ENCODE results near the gene ATP6V0B. TPM values are rescaled to one million over a fixed set of nuclear protein-coding genes. Genes with fewer than 3 reads are reported as not detected.

ATP6V0B gene
- total and polyA plus RNA-seq, 9 of the 15 experiments (the other 6 are each of a cell fraction or from before 2014, with no cell fraction given), result 137 to 328 (median 220) TPM

- TF ChIP-seq NONO (IDR thresholded peaks at IDR 0.05; ENCODE audit: low read depth in 2 of 2, low read length in 1 of 2), result peak in 1 of 2 experiments; percentile 33; a peak in 1 of 4 replicates
- no peak for TF ChIP-seq HDAC8 (tag; IDR thresholded peaks at IDR 0.05)
- no peak for TF ChIP-seq TCF3 (CRISPR knock-in tag; IDR thresholded peaks at IDR 0.05)
- TF ChIP-seq JUN (IDR thresholded peaks at IDR 0.05; ENCODE audit: borderline replicate concordance, low read depth, low read length), result peak; percentile 87; the same call in 1 of the 2 replicates
- TF ChIP-seq JUN (CRISPR knock-in tag; IDR thresholded peaks at IDR 0.05; ENCODE audit: borderline replicate concordance), result no peak
- TF ChIP-seq OTX1 (CRISPR knock-in tag; IDR thresholded peaks at IDR 0.05), result peak; percentile 89
- TF ChIP-seq CHAMP1 (IDR thresholded peaks at IDR 0.05), result no peak
- no peak for TF ChIP-seq PURB (CRISPR knock-in tag; IDR thresholded peaks at IDR 0.05; ENCODE audit: low read depth)
- 0 out of 2 replicates have a peak, but pooled peaks have one; percentile 31 for TF ChIP-seq ZNF707 (CRISPR knock-in tag; conservative IDR thresholded peaks at IDR 0.05)
- peak; percentile 92 for TF ChIP-seq MYC (IDR thresholded peaks at IDR 0.05; ENCODE audit: low read depth, low read length)
- peak; percentile 70; the same call in 1 of the 2 replicates for TF ChIP-seq MYC (CRISPR knock-in tag; IDR thresholded peaks at IDR 0.05; ENCODE audit: borderline replicate concordance, low read depth)
- TF ChIP-seq E2F6 (IDR thresholded peaks at IDR 0.05; ENCODE audit: borderline replicate concordance in 1 of 2, extremely low read depth in 1 of 2, insufficient read depth in 1 of 2, insufficient read length in 1 of 2, low read depth in 1 of 2, low read length in 1 of 2, poor library complexity in 1 of 2, severe bottlenecking in 1 of 2), result peak; percentile 94 to 96
- TF ChIP-seq ZNF311 (CRISPR knock-in tag; IDR thresholded peaks at IDR 0.05), result no peak
- 0 out of 2 replicates have a peak, but pooled peaks have one; percentile 8 for TF ChIP-seq NBN (IDR thresholded peaks at IDR 0.05; ENCODE audit: low read depth)
Observed at GRCh38 chr1:43974443-43975248, at the start of gene ATP6V0B (continued).

Data from K562 (cell line).